A549 (cell line): ENCODE measurements around the gene ADAMTSL5. TPM values are rescaled to one million over a fixed set of nuclear protein-coding genes. Genes with fewer than 3 reads are reported as not detected.

Experiments used
- ATAC-seq, 2 experiments: fragments of 200-7000 bp in 1 of 2; fragments of >200 bp in 1 of 2; cut with Nextera tagmentation in 1 of 2; cut with Tn5 transposase in 1 of 2; 3 replicates each; pipeline versions ENCODE4 v1.8.0 to v1.9.1; 2018 to 2020; ENCODE audit warnings: mild to moderate bottlenecking in 1 of 2, moderate library complexity in 1 of 2
- CTCF ChIA-PET: fragments of 300-600 bp; sonication (Branson Sonifier 250); formaldehyde crosslinking; extraction: SDS; loops from one replicate; lab custom pipeline; 2021; ENCODE audit warnings: antibody characterized with exemption, inconsistent platforms; lab: Yijun Ruan, JAX
- POLR2A ChIA-PET: fragments of 350-600 bp; formaldehyde crosslinking; extraction: SDS; loops from one replicate; lab custom pipeline; 2021; ENCODE audit warnings: antibody characterized with exemption, inconsistent platforms; lab: Yijun Ruan, JAX
- DNase-seq, 2 experiments: peaks; one replicate each; pipeline versions ENCODE4 v3.0.0 to v3.0.0-alpha.2; 2011 to 2016; ENCODE audit warnings: low read depth in 1 of 2, low spot score in 1 of 2
- FAIRE-seq: peaks from 2 replicates; lab custom pipeline; 2011; peaks lifted over from hg19 to GRCh38; lab: Jason Lieb, UNC
- H3K27ac ChIP-seq, 2 experiments: fragments of >200 bp; sonication (Bioruptor Twin); formaldehyde crosslinking; 3 replicates each; pipeline ENCODE4 v1.5.1; 2016 to 2017
- H3K4me1 ChIP-seq: fragments of >200 bp; sonication (Bioruptor Twin); formaldehyde crosslinking; 3 replicates; pipeline ENCODE4 v1.6.1; 2016
- H3K4me2 ChIP-seq: fragments of >200 bp; sonication (Bioruptor Twin); formaldehyde crosslinking; 3 replicates; pipeline ENCODE4 v1.6.1; 2016
- H3K4me3 ChIP-seq: fragments of >200 bp; sonication (Bioruptor Twin); formaldehyde crosslinking; 3 replicates; pipeline ENCODE4 v1.5.1; 2016
- H3K9me3 ChIP-seq: fragments of >200 bp; sonication (Bioruptor Twin); formaldehyde crosslinking; 3 replicates; pipeline ENCODE4 v1.6.1; 2016
- CBX2 ChIP-seq: fragments of 200-600 bp; sonication (generic); IDR thresholded peaks from 2 replicates; pipeline ENCODE4 v1.6.1; 2016; ENCODE audit warnings: low read depth, mild to moderate bottlenecking, borderline replicate concordance
- CEBPB ChIP-seq, 2 experiments: fragments of >200 bp in 1 of 2; sonication (Bioruptor Twin) in 1 of 2; formaldehyde crosslinking in 1 of 2; IDR thresholded peaks; 2 replicates each; pipeline ENCODE4 v1.6.1; 2012 to 2016
- E2F6 ChIP-seq: IDR thresholded peaks from 2 replicates; pipeline ENCODE4 v1.6.1; 2012; ENCODE audit warnings: low read depth, borderline replicate concordance
- EHF ChIP-seq: fragments of 250-450 bp; sonication (Bioruptor Pico); IDR thresholded peaks from 2 replicates; pipeline ENCODE4 v1.5.0; 2020; ENCODE audit warnings: mild to moderate bottlenecking
- EP300 ChIP-seq, 2 experiments: fragments of >200 bp; sonication (Bioruptor Twin); formaldehyde crosslinking; IDR thresholded peaks; 2 replicates in 1 of 2; 3 replicates in 1 of 2; pipeline ENCODE4 v1.6.1; 2016 to 2017
- ESRRA ChIP-seq: fragments of 150-350 bp; IDR thresholded peaks from 2 replicates; pipeline ENCODE4 v1.6.1; 2014; ENCODE audit warnings: mild to moderate bottlenecking, low read length, borderline replicate concordance
- GATA3 ChIP-seq: IDR thresholded peaks from 2 replicates; pipeline ENCODE4 v1.6.1; 2012; ENCODE audit warnings: borderline replicate concordance
- HDAC2 ChIP-seq: fragments of 200-600 bp; sonication (generic); IDR thresholded peaks from 2 replicates; pipeline ENCODE4 v1.6.1; 2016
- HES2 ChIP-seq: fragments of >200 bp; sonication (Bioruptor Twin); formaldehyde crosslinking; IDR thresholded peaks from 2 replicates; pipeline ENCODE4 v1.6.1; 2016
- JUN ChIP-seq, 2 experiments: fragments of >200 bp; sonication (Bioruptor Twin); formaldehyde crosslinking; IDR thresholded peaks; 2 replicates in 1 of 2; 3 replicates in 1 of 2; pipeline ENCODE4 v1.6.1; 2016 to 2017
- MYC ChIP-seq: IDR thresholded peaks from 2 replicates; pipeline ENCODE4 v1.6.1; 2012; ENCODE audit warnings: mild to moderate bottlenecking, inconsistent platforms, low read length, improper control_type of control experiment, borderline replicate concordance
- NFE2L2 ChIP-seq: fragments of 150-350 bp; conservative IDR thresholded peaks from 2 replicates; pipeline ENCODE4 v1.6.1; 2014; ENCODE audit warnings: low read length
- NR3C1 ChIP-seq: fragments of >200 bp; sonication (Bioruptor Twin); formaldehyde crosslinking; IDR thresholded peaks from 3 replicates; pipeline ENCODE4 v1.6.1; 2017
- PBX3 ChIP-seq: IDR thresholded peaks from 2 replicates; pipeline ENCODE4 v1.6.1; 2012
- PHF8 ChIP-seq: fragments of 200-600 bp; sonication (generic); IDR thresholded peaks from 2 replicates; pipeline ENCODE4 v1.6.1; 2016; ENCODE audit warnings: low read depth, mild to moderate bottlenecking, antibody characterized with exemption, moderate library complexity, borderline replicate concordance
- POLR2A ChIP-seq: IDR thresholded peaks from 2 replicates; pipeline ENCODE4 v1.6.1; 2012; ENCODE audit warnings: mild to moderate bottlenecking, low read length
- RAD21 ChIP-seq, 2 experiments: fragments of >200 bp in 1 of 2; sonication (Bioruptor Twin) in 1 of 2; formaldehyde crosslinking in 1 of 2; IDR thresholded peaks in 1 of 2; conservative IDR thresholded peaks in 1 of 2; 2 replicates in 1 of 2; 3 replicates in 1 of 2; pipeline ENCODE4 v1.6.1; 2012 to 2018; ENCODE audit warnings: inconsistent platforms in 1 of 2
- RARB ChIP-seq: fragments of 250-450 bp; sonication (Bioruptor Pico); IDR thresholded peaks from 2 replicates; pipeline ENCODE4 v1.8.0; 2021; ENCODE audit warnings: mild to moderate bottlenecking, moderate library complexity
- SMC3 ChIP-seq: fragments of >200 bp; sonication (Bioruptor Twin); formaldehyde crosslinking; IDR thresholded peaks from 3 replicates; pipeline ENCODE4 v1.6.1; 2018; ENCODE audit warnings: inconsistent platforms
- TFCP2L1 ChIP-seq: fragments of 250-450 bp; sonication (Bioruptor Pico); IDR thresholded peaks from 2 replicates; pipeline ENCODE4 v1.5.0; 2021; ENCODE audit warnings: mild to moderate bottlenecking
- USF2 ChIP-seq: fragments of 450-650 bp; IDR thresholded peaks from 2 replicates; pipeline ENCODE4 v1.6.1; 2014; ENCODE audit warnings: antibody characterized with exemption
- ZFP36 ChIP-seq: fragments of 450-650 bp; IDR thresholded peaks from 2 replicates; pipeline ENCODE4 v1.6.1; 2014; ENCODE audit warnings: borderline replicate concordance; ENCODE audit not compliant: partially characterized antibody
- ZNF302 ChIP-seq: fragments of 250-450 bp; sonication (Bioruptor Pico); IDR thresholded peaks from 2 replicates; pipeline ENCODE4 v1.9.0; 2021; ENCODE audit warnings: inconsistent platforms, mild to moderate bottlenecking, moderate library complexity
- ZSCAN20 ChIP-seq: fragments of 250-450 bp; sonication (Bioruptor Pico); IDR thresholded peaks from 2 replicates; pipeline ENCODE4 v1.8.0; 2022; ENCODE audit warnings: mild to moderate bottlenecking, moderate library complexity
- WGBS: methylation state at CpG from one replicate; pipeline ENCODE4 v1.1.6; 2017; ENCODE audit errors: missing lambda C conversion rate; 5-methylcytosine and 5-hydroxymethylcytosine counted together
- polyA plus RNA-seq, 4 experiments: library from polyadenylated mRNA; depleted of rRNA in 3 of 4; stranded (reverse); fragments of >200 nt; fragmentation: RNase III in 1 of 4; extraction: RNeasy Plus Mini Kit Qiagen cat#74134 plus additional on column Dnase treatment in 1 of 4; gene quantifications; 2 replicates in 3 of 4; 3 replicates in 1 of 4; pipeline ENCODE4 v1.2.3, GENCODE V29; 2011 to 2017
- TF ChIP-seq, protein P1 (sequence below): IDR thresholded peaks from 2 replicates; pipeline ENCODE4 v1.6.1; 2012
- TF ChIP-seq, protein P2 (sequence below): fragments of 250-450 bp; sonication (Bioruptor Pico); IDR thresholded peaks from 2 replicates; pipeline ENCODE4 v1.5.0; 2020; ENCODE audit warnings: low read depth, mild to moderate bottlenecking, moderate library complexity
- TF ChIP-seq, protein P3 (sequence below): fragments of 150-350 bp; IDR thresholded peaks from 2 replicates; pipeline ENCODE4 v1.6.1; 2014; ENCODE audit warnings: low read depth, mild to moderate bottlenecking, low read length

ADAMTSL5 gene
- polyA plus RNA-seq, 2 of the 4 experiments (the other 2 are of a cell fraction) = 1.4 to 3.0 TPM

- Histone ChIP-seq H3K27ac (no peak overlapping the region), H3K4me1 (peaks cover 11% of the 10 kb centered on the region; the same call in 2 of the 3 replicates)
- CTCF ChIA-PET = no interaction called here
- no peak for ATAC-seq
- FAIRE-seq = no peak
- TF ChIP-seq MYC (no peak), RARB (CRISPR knock-in tag) (no peak), ZSCAN20 (CRISPR knock-in tag) (no peak), USF2 (no peak)
- TF ChIP-seq, protein P1, sequence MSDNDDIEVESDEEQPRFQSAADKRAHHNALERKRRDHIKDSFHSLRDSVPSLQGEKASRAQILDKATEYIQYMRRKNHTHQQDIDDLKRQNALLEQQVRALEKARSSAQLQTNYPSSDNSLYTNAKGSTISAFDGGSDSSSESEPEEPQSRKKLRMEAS = no peak
- TF ChIP-seq, all 56 proteins: peak for 0
- POLR2A ChIA-PET = no interaction called here
- no peak for DNase-seq
- no peak overlapping the region for H3K4me3 ChIP-seq
- no peaks in the 10 kb centered on the region for H3K9me3 ChIP-seq
- WGBS = 80% methylated on average over 5 of the region's 56 CpGs
- no peak overlapping the region for H3K4me2 ChIP-seq
These were observed 25.9 kb downstream of the ADAMTSL5 start for GRCh38 chr19:1486720-1487575.

GRCh38 chr19:1483979-1484428 is 28.8 kb downstream of the ADAMTSL5 start:
- FAIRE-seq (no peak), ATAC-seq (no peak), DNase-seq (no peak)
- 75% methylated on average over 5 of the region's 23 CpGs for WGBS
- H3K9me3 ChIP-seq = no peaks in the 10 kb centered on the region
- H3K27ac ChIP-seq = no peak overlapping the region
- H3K4me2 ChIP-seq = no peak overlapping the region
- H3K4me1 ChIP-seq = 0 out of 3 replicates have a peak, but pooled peaks cover 4% of the 10 kb centered on the region
- TF ChIP-seq NR3C1 = no peak
- TF ChIP-seq TFCP2L1 = no peak
- TF ChIP-seq USF2 = no peak
- TF ChIP-seq POLR2A = no peak
- TF ChIP-seq ZSCAN20 (CRISPR knock-in tag) = no peak
- TF ChIP-seq CEBPB (IDR thresholded peaks at IDR 0.05) = no peak
- TF ChIP-seq SMC3 = no peak
- TF ChIP-seq E2F6 = no peak
- no peak for TF ChIP-seq RAD21 (conservative IDR thresholded peaks at IDR 0.05 in 1 of 2, IDR thresholded peaks at IDR 0.05 in 1 of 2)
- no peak for TF ChIP-seq HDAC2
- TF ChIP-seq JUN (IDR thresholded peaks at IDR 0.05) = no peak
- TF ChIP-seq MYC = no peak
- no peak for TF ChIP-seq CBX2
- no peak for TF ChIP-seq ESRRA
- TF ChIP-seq GATA3 = no peak
- no peak for TF ChIP-seq ZNF302
- CTCF ChIA-PET = no interaction called here
- no peak overlapping the region for H3K4me3 ChIP-seq
- POLR2A ChIA-PET = no interaction called here

DNA sequence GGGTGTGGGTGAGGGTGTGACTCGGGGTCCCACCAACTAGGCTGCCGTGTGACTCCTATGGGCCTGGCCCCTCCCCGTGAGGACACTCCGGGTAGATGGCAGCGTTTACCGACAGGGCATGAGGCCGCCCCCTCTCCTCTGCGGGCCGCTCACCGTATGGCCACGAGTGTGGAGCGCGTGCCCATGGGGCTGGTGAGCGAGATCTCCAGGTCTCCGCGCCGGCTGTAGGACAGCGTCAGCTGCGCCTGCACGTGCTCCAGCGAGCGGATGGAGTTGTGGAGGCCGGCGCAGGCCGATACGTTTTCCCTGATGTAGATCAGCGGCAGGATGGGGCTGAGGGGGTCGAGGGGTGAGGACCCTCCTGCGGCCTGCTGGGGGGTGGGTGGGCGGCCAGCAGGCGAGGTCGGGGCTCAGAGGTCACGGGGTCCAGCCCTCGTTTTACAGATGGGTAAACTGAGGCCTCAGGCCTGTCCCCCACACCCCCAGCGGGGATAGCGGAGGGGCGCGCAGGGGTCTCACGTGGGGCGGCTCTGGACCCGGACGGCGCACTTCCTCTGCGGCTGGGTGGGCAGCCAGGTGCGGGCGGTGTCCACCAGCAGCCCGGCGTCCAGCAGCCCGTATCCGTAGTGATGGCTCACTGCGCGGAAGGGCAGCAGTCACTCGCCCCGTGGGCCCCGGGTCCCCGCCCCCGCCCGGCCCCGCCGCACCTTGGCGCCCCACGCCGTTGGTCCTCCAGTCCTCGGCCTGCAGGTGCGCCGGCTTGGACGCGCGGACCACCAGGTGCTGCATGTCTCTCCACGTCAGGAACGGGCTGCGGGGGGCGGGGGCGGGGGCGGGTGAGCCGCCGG is 29.5 kb downstream of the ADAMTSL5 start:
- ATAC-seq = no peak
- ChIA-PET CTCF (no interaction called here), POLR2A (no interaction called here)
- H3K4me3 ChIP-seq = no peak overlapping the region
- no peak for FAIRE-seq
- no peak for DNase-seq
- no peak overlapping the region for H3K4me2 ChIP-seq
- no peaks in the 10 kb centered on the region for H3K9me3 ChIP-seq
- H3K4me1 ChIP-seq = 0 out of 3 replicates have a peak, but pooled peaks cover 4% of the 10 kb centered on the region
- 97% methylated on average over 6 of the region's 77 CpGs for WGBS
- no peak overlapping the region for H3K27ac ChIP-seq
- TF ChIP-seq PBX3 (no peak), HES2 (no peak), EP300 (IDR thresholded peaks at IDR 0.05) (no peak), NFE2L2 (no peak), EHF (CRISPR knock-in tag) (no peak), PHF8 (no peak), ZFP36 (no peak)
- TF ChIP-seq, protein P2, sequence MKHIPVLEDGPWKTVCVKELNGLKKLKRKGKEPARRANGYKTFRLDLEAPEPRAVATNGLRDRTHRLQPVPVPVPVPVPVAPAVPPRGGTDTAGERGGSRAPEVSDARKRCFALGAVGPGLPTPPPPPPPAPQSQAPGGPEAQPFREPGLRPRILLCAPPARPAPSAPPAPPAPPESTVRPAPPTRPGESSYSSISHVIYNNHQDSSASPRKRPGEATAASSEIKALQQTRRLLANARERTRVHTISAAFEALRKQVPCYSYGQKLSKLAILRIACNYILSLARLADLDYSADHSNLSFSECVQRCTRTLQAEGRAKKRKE (CRISPR knock-in tag) = no peak
- TF ChIP-seq, protein P3, sequence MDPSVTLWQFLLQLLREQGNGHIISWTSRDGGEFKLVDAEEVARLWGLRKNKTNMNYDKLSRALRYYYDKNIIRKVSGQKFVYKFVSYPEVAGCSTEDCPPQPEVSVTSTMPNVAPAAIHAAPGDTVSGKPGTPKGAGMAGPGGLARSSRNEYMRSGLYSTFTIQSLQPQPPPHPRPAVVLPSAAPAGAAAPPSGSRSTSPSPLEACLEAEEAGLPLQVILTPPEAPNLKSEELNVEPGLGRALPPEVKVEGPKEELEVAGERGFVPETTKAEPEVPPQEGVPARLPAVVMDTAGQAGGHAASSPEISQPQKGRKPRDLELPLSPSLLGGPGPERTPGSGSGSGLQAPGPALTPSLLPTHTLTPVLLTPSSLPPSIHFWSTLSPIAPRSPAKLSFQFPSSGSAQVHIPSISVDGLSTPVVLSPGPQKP = no peak
